Kidney glomerular epithelial cell (primary cell): ENCODE results near the gene CELF5.

ENCODE experiments used
- DNase-seq: peaks from one replicate; lab custom pipeline; 2025; lab: John Stamatoyannopoulos, UW

CELF5 gene

DNA sequence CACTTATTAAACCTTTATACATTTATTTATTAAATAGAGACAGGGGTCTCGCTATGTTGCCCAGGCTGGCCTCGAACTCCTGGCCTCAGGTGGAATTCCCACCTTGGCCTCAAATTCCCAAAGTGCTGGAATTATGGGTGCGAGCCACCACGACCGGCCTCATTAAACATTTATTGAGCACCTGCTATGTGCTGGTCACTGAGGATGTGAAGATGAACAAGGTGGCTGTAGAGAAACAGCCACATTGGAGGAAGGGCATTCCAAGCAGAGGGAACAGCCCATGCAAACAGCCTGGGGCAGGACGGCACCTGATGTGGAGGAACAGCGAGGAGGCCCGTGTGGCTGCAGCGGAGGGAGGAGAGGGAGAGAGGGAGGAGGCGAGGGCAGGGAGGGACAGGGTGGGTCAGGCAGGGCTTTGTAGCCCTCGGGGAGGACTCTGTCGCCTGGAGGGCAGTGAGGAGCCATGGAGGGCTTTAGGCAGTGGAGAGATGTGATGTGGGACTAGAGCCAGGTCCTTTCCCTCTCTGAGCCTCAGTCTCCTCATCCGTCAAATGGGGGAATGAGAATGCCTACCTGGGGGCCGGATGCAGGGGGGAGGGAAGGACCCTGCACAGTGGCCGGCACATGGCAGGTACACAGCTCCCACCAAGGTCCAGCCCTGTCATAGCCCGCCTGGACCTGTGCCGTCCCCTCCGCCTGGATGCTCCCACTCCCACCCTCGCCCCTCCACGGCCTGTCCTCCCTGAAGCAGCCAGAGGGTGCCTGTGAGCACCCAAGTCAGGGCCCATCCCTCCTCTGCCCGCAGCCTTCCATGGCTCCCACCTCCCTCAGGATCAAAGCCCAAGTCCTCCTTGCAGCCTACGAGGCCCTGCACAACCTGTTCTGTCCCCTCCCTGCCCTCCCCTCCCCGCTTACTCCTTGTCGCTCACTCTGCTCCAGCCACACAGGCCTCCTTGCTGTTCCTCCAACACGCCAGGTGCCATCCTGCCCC, 120.4 kb downstream of the CELF5 start:
- DNase-seq, result no peak

DNA sequence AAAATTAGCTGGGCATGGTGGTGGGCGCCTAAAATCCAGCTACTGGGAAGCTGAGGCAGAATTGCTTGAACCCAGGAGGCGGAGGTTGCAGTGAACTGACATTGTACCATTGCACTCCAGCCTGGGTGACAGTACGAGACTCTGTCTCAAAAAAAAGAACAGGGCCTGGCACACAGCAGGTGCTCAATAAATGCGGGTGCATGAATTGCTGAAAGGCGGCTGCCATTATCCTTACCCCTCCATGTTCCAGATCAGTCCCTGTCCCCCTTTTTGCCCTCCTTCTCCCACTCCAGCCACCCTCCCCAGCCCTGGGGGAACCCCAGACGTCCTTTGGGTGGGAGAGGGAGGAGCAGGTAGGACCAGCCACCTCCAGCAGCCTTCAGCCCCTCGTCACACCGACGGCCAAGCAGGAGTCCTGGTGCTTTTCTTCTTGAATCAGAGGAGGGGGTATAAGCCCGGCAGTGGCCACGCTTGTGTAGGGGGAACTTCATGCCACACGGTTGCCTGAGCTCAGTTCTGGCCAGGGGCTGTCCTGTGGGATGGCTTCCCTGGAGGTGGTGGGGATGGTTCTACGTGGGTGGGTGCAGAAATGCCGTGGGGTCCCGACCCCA, 121.5 kb downstream of the CELF5 start:
- DNase-seq, result no peak
